Activated CD4-positive, alpha-beta T cell treated with anti-CD3 and anti-CD28 coated beads, Interleukin-2, Interleukin-4, amounts not matched to agents 100 ng/mL and 50 ng/mL, durations not matched to agents 16 hours and 8 hours (primary cell): ENCODE results near the gene MTCH1.
"Not testable (repeated sequence)": the region's sequence is repeated elsewhere in the genome, so short reads cannot be mapped to it uniquely, and the experiment has no call there.

Experiments
- DNase-seq: peaks from one replicate; pipeline ENCODE4 v3.0.0-alpha.2; 2020; ENCODE audit warnings: low spot score

Gene MTCH1

DNA sequence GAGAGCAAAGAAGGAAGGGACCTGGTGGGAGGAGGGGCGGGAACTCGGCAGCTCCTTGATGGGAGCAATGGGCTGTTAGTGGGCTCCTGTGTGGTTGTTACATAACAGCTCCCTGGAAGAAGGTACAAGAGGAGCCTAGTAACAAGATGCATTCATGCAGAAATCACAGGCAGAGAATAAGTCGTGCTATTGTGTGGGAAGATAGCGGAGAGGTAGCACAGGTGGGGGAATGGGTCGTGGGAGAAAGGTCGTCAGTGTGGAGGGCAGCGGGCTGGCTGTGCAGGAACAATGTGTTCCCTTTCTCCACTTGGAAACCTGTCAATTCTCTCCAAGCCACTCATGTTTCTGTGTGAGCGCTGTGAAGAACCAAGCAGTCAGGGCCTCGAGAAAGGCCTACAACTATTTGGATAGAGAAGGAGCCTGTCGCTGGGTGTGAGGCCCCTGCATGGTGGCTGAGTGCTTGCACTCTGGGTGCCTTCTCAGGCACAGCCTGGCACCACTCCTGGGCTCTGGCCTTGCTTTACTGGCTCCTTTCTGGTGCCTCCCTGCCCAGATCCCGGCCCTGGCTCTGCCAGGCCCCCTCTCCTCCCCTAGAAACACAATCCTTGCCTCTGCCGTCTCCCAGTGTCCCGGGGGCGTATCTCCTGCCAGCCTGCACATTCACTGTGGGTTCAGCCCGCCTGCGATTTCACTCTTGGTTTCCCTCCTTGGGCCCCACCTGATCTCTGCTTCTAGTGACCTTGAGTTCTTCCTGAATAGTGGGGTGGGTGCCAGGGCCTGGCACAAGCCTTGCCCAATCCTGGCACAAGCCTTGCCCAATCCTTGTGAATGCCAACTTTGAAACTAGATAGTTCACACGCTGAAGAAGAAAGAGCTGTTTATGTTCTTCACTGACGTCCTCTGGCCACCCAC lies 12.1 kb upstream of the MTCH1 start:
- DNase-seq = no peak

DNA sequence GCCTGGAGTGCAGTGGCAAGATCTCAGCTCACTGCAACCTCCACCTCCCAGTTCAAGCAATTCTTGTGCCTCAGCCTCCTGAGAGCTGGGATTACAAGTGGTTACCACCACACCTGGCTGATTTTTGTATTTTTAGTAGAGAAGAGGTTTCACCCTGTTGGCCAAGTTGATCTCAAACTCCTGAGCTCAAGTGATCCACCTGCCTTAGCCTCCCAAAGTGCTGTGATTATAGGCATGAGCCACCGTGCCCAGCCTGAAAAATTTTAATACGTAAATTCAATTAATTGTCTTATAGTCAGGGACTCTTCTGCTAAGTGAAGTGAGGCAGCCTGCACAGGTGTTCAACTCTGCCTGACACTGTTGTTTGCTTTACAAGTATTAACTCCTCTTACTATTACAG lies 4.4 kb upstream of the MTCH1 start:
- DNase-seq = not testable (repeated sequence)

- no peak for DNase-seq
Measured at GRCh38 chr6:36989264-36989663, 3.3 kb upstream of the MTCH1 start.

DNA sequence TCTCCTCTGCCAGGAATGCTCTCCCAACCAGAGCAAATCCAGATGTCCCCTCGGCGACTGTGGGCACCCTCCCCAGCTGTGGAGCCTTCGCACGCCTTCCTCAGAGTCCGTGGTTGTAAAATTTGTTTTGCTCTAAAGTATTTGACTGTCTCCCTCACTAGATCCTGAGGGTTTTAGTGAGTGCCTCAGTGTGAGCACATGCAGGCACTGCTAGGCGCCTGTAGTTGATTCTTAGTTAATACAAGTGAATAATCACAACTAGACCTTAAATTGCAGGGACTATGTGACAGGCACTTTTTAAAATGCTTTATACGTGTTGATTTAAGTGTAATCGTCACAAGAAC lies 680 bp upstream of the MTCH1 start:
- DNase-seq = peak; percentile 18

DNA sequence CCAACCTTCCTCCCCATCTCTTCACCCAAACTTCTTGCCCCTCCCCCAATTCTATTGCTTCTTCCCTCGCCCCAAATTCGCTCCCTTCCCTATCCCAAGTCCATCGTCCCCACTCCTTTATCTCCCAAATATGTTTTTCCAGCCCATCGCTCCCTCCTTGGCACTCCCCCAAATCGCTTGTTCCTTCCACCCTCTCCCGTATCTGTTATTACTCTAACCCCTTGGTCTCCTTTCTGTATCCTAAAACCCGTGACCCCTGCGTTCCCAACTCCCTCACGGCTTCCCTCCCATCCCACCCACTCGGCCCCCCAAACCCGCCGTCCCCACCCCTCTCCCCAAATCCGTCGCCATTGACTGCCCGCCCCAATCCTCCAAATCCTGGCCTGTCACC lies 584 bp downstream of the MTCH1 start:
- no peak for DNase-seq

- peak; percentile 62 for DNase-seq
Measured at GRCh38 chr6:36984581-36985416, 1.2 kb downstream of the MTCH1 start.

DNA sequence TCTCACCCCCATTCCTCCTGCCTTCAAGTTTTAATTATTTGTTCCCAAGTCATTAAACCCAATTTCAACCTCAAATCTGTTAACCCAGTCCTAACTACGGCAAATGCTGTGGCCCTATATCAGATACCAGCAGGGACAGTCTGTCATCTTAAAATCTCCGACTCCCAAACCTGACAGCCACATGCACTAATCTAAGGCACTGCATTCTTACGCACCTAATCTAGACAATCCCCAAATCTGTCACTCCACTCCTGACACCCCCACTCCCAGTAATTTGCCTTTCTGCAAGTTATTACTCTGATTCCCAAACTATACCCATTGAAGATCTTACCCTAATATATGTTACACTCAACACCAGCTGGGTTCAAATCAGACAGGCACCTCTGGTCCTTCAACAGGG lies 2.5 kb downstream of the MTCH1 start:
- no peak for DNase-seq

GRCh38 chr6:36980876-36981619 lies 4.9 kb downstream of the MTCH1 start:
- no peak for DNase-seq

DNA sequence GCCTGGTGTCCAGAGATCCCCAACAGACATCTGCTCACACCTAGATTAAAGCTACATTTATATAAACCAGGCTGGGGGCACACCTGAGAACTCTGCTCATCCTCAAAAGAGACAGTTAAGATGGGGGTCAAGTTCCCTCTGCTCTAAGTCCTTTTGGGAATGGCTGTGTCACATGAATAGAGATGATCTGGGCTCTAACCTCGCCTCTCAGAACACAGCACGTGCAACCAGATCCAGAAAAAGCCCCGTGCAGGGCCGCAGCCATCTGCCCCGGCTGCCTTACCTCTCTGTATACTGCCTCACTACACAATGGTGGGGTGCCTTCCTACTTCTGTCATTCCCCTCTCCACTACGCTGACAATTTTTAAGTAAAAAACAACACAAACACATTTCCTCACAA lies 5.9 kb downstream of the MTCH1 start:
- DNase-seq = no peak

DNA sequence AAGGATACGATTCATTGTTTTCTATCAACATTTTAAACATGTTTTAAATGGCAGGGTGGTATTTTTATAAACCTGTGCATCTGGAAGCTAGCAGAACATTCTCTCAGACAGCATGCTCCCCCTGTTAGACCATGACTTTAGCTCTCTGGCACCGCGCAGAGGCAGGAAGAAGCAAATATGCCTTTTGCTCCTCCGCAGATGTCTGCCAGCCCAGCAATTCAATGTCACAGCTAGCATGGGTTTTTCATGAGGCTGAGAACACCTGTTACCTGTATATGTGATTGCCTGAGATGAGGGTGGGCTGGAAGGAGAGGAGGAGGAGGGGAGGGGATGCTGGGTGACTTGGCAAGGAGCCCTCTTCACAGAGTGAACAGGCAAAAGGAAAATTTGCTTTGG lies 6.7 kb downstream of the MTCH1 start:
- peak; percentile 28 for DNase-seq

DNA sequence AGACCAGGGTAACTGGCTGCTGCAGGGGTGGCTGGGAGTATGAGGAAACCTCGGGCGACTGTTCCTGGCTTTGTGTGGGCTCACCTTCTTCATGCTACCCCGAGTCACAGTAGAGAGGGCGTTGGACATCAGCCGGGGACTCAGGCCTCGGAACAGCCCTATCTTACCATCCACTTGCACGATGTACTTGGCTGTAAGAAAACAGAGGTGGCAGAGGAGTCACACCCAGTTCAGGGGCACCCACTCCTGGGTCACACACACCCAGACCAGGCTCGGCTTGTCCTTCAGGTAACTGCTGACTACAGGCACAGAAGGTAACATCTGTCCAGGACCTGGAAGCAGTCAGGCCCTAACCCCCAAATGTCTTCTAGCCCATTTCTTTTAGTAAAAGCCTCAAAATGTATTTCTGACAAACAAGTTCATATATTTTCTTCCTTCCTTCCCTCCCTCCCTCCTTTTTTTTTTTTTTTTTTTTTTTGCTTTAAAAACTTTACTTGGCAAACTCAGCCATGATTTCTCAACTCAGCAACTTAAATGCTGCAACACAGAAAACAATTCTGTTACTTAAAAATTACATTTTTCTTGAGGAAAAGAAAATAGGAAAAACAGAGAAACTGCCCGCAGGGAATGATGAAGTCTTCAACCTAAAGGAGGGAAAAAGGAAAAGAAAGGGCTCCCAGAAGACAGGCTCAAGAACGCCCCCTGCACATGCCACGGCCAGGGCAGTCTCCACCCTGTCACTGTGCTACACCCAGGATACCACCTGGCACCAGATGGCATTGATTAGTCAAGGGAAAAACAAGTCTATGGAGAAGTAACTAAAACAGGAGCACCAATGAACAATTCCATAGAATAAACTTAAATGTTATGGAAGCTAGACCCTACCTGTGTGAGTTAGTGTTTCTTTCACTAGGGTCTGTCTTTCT lies 7.3 kb downstream of the MTCH1 start:
- DNase-seq = no peak

GRCh38 chr6:36977470-36977941 lies 8.5 kb downstream of the MTCH1 start:
- DNase-seq = no peak

GRCh38 chr6:36976931-36977330 lies 9.1 kb downstream of the MTCH1 start:
- no peak for DNase-seq

DNA sequence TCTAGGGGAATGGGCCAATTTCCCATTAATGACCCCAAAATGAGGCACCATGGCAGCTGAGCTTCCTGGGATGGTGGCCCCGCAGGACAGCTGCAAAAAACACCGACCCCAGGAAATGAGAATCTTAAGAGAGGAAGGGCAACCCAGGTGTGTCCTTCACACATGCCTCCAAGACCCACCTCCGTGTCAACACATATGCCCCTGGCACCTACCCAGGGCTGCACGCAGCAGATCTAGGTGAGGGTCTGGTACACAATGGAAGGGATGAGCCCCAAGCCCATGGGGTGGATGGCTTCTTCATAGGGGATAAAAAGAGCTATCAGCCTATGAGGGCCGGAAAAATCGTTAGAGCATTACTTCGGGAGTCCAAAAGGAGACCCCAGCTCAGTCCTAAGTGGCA lies 9.5 kb downstream of the MTCH1 start:
- DNase-seq = no peak

DNA sequence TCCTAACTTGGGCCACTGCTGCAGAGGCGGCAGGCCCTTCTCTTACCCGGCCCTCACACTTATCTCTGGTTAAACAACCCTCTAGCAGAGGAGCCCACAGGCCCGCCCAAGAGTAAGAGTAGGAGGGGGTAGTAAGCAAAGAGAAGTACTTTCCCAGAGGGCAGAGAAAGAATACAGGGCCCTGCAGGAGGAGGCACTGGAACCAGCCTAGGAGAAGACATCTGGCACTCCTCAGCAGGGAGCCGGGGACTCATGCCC lies 10.1 kb downstream of the MTCH1 start:
- DNase-seq = no peak

GRCh38 chr6:36975231-36976006 lies 10.6 kb downstream of the MTCH1 start:
- DNase-seq = no peak

DNA sequence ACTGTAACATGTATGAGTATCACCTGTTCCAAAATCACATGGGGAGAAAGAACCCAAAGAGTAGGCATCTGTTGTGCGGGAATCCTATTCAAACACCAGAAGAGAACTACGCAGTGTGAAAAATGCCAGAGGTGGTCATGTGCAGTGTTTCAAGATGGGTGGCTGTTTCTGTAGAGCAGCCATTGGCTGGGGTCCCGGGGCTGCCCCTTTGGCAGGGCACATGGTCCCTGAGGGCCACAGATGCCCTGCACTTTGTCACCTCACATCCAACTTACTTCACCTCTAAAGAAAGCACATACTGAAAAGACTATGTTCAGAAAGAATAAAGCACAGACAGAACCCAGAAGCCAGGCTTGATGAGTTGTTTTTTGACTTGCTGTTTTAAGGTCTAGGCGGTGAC lies 12.3 kb downstream of the MTCH1 start:
- DNase-seq = no peak

GRCh38 chr6:36973190-36973589 lies 12.8 kb downstream of the MTCH1 start:
- no peak for DNase-seq

DNA sequence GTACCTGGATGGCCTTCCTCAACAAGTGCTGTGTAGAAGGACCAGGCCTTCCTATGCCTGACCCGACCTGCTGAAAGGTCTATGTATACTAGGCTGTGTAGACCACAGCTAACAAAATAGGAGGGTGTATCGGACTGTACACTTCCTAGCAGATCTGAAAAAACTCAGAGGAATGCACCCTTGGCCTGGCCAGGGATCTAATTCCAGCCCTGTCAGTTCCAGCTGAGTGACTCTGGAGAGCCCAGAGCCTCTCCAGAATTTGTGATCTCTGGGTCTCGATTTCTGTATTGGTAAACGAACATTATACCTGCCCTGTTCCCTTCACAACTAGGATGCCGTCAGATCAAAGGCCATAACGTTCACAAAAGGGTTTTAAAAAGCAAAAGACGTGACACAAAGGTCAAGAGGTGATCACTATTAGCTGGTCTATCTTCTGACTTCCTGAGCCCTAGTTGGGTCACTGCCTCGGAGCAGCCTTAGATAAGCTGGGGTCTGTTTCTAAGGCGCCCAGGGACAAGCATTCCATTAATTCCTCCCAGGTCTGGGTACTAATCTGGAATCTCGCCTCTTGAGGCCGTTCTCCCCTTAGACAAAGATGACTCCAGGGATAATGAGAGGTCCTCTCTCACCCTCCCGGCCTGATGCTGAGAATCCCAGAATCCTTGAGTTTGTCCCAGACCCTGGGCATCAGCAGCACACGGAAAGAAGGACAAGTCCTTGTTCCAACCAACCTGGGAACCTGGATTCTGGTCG lies 13.9 kb downstream of the MTCH1 start:
- no peak for DNase-seq
